SK-N-SH treated with all-trans-retinoic acid at 6 μM for 48 hours (cell line): Measurements from ENCODE around the gene TMEM187.
A peak's percentile ranks its signal among the peaks of the same experiment; 100 is the strongest.

Experiments used
- ATAC-seq: fragments of 200-7000 bp; cut with Tn5 transposase; 3 replicates; pipeline ENCODE4 v1.9.1; 2020; ENCODE audit warnings: mild to moderate bottlenecking, moderate library complexity
- ARNTL ChIP-seq: fragments of 450-650 bp; formaldehyde crosslinking; IDR thresholded peaks from 2 replicates; pipeline ENCODE4 v1.5.0; 2020; ENCODE audit warnings: low read depth, mild to moderate bottlenecking, moderate library complexity, borderline replicate concordance
- BACH2 ChIP-seq: fragments of 250-450 bp; sonication (Bioruptor Pico); IDR thresholded peaks from 2 replicates; pipeline ENCODE4 v1.9.0; 2021; ENCODE audit warnings: mild to moderate bottlenecking, borderline replicate concordance
- CREB5 ChIP-seq: fragments of 250-450 bp; sonication (Bioruptor Pico); IDR thresholded peaks from 2 replicates; pipeline ENCODE4 v1.5.1; 2020; ENCODE audit warnings: low read depth, mild to moderate bottlenecking, moderate library complexity
- CSDC2 ChIP-seq: fragments of 250-450 bp; sonication (Bioruptor Pico); IDR thresholded peaks from 2 replicates; pipeline ENCODE4 v1.5.0; 2020; ENCODE audit warnings: mild to moderate bottlenecking, moderate library complexity
- CSRNP3 ChIP-seq: fragments of 250-450 bp; sonication (Bioruptor Pico); IDR thresholded peaks from 2 replicates; pipeline ENCODE4 v1.5.1; 2021; ENCODE audit warnings: mild to moderate bottlenecking, moderate library complexity
- ESRRG ChIP-seq: fragments of 250-450 bp; sonication (Bioruptor Pico); IDR thresholded peaks from 2 replicates; pipeline ENCODE4 v1.6.1; 2021; ENCODE audit warnings: mild to moderate bottlenecking
- GLIS3 ChIP-seq: fragments of 250-450 bp; sonication (Bioruptor Pico); IDR thresholded peaks from 2 replicates; pipeline ENCODE4 v1.5.0; 2020; ENCODE audit warnings: mild to moderate bottlenecking, moderate library complexity
- ISL1 ChIP-seq: fragments of 250-450 bp; sonication (Bioruptor Pico); IDR thresholded peaks from 2 replicates; pipeline ENCODE4 v2.1.2; 2022; ENCODE audit warnings: mild to moderate bottlenecking, moderate library complexity
- OSR1 ChIP-seq: fragments of 250-450 bp; sonication (Bioruptor Pico); IDR thresholded peaks from 2 replicates; pipeline ENCODE4 v1.8.0; 2022; ENCODE audit warnings: moderate library complexity, mild to moderate bottlenecking, inconsistent platforms
- POU6F1 ChIP-seq: fragments of 250-450 bp; sonication (Bioruptor Pico); IDR thresholded peaks from 2 replicates; pipeline ENCODE4 v1.8.0; 2021; ENCODE audit warnings: low read depth, mild to moderate bottlenecking, moderate library complexity, borderline replicate concordance
- PPARA ChIP-seq: fragments of 250-450 bp; sonication (Bioruptor Pico); IDR thresholded peaks from 2 replicates; pipeline ENCODE4 v1.5.0; 2020; ENCODE audit warnings: mild to moderate bottlenecking, borderline replicate concordance
- RARB ChIP-seq: fragments of 250-450 bp; sonication (Bioruptor Pico); IDR thresholded peaks from 2 replicates; pipeline ENCODE4 v1.8.0; 2021; ENCODE audit warnings: mild to moderate bottlenecking, moderate library complexity
- SNAI2 ChIP-seq: fragments of 250-450 bp; sonication (Bioruptor Pico); IDR thresholded peaks from 2 replicates; pipeline ENCODE4 v1.5.0; 2020; ENCODE audit warnings: mild to moderate bottlenecking, moderate library complexity
- TCF4 ChIP-seq: fragments of 250-450 bp; sonication (Bioruptor Pico); IDR thresholded peaks from 2 replicates; pipeline ENCODE4 v1.8.0; 2021; ENCODE audit warnings: mild to moderate bottlenecking, moderate library complexity, borderline replicate concordance
- TOX ChIP-seq: fragments of 250-450 bp; sonication (Bioruptor Pico); IDR thresholded peaks from 2 replicates; pipeline ENCODE4 v1.8.0; 2021; ENCODE audit warnings: mild to moderate bottlenecking, moderate library complexity, borderline replicate concordance
- TSHZ2 ChIP-seq: fragments of 250-450 bp; sonication (Bioruptor Pico); IDR thresholded peaks from 2 replicates; pipeline ENCODE4 v1.5.0; 2020; ENCODE audit warnings: mild to moderate bottlenecking, moderate library complexity
- ZC3H10 ChIP-seq: fragments of 250-450 bp; sonication (Bioruptor Pico); IDR thresholded peaks from 2 replicates; pipeline ENCODE4 v1.5.1; 2021; ENCODE audit warnings: mild to moderate bottlenecking, moderate library complexity
- ZFP3 ChIP-seq: fragments of 250-450 bp; sonication (Bioruptor Pico); IDR thresholded peaks from 2 replicates; pipeline ENCODE4 v1.5.0; 2020; ENCODE audit warnings: mild to moderate bottlenecking, moderate library complexity
- ZFP30 ChIP-seq: fragments of 450-650 bp; formaldehyde crosslinking; IDR thresholded peaks from 2 replicates; pipeline ENCODE4 v1.5.0; 2022; ENCODE audit warnings: mild to moderate bottlenecking, moderate library complexity
- ZNF565 ChIP-seq: fragments of 450-650 bp; formaldehyde crosslinking; conservative IDR thresholded peaks from 2 replicates; pipeline ENCODE4 v1.5.0; 2020; ENCODE audit warnings: low read depth, mild to moderate bottlenecking, moderate library complexity
- ZNF70 ChIP-seq: fragments of 450-650 bp; formaldehyde crosslinking; IDR thresholded peaks from 2 replicates; pipeline ENCODE4 v1.5.0; 2020; ENCODE audit warnings: mild to moderate bottlenecking, moderate library complexity
- ZNF8 ChIP-seq: fragments of 450-650 bp; formaldehyde crosslinking; IDR thresholded peaks from 2 replicates; pipeline ENCODE4 v1.5.0; 2020; ENCODE audit warnings: mild to moderate bottlenecking, moderate library complexity

Gene TMEM187

GRCh38 chrX:153968754-153969124 is 3.8 kb upstream of the TMEM187 start:
- ATAC-seq: no peak
- TF ChIP-seq ZNF8 (CRISPR knock-in tag) (no peak), TOX (no peak), ZNF565 (CRISPR knock-in tag) (no peak), ZNF70 (no peak)

GRCh38 chrX:153969125-153969903 is 3.2 kb upstream of the TMEM187 start:
- ATAC-seq: no peak
- TF ChIP-seq BACH2 (CRISPR knock-in tag) (no peak), ISL1 (CRISPR knock-in tag) (no peak), ZNF565 (CRISPR knock-in tag) (no peak), CSRNP3 (CRISPR knock-in tag) (no peak), PPARA (CRISPR knock-in tag) (no peak), TSHZ2 (CRISPR knock-in tag) (no peak), TOX (no peak), POU6F1 (CRISPR knock-in tag) (no peak), ZFP3 (CRISPR knock-in tag) (no peak), ZNF70 (no peak), ZFP30 (CRISPR knock-in tag) (no peak)

- TF ChIP-seq ZNF565 (CRISPR knock-in tag): no peak
- no peak for TF ChIP-seq CREB5 (CRISPR knock-in tag)
- no peak for TF ChIP-seq CSDC2
- TF ChIP-seq GLIS3 (CRISPR knock-in tag): no peak
- TF ChIP-seq ESRRG: no peak
- TF ChIP-seq CSRNP3 (CRISPR knock-in tag): no peak
- no peak for TF ChIP-seq SNAI2 (CRISPR knock-in tag)
- TF ChIP-seq ARNTL (CRISPR knock-in tag): no peak
- no peak for TF ChIP-seq RARB
- no peak for TF ChIP-seq ZNF8 (CRISPR knock-in tag)
- no peak for TF ChIP-seq OSR1 (CRISPR knock-in tag)
- TF ChIP-seq BACH2 (CRISPR knock-in tag): no peak
- no peak for TF ChIP-seq POU6F1 (CRISPR knock-in tag)
- no peak for TF ChIP-seq TCF4 (CRISPR knock-in tag)
- no peak for TF ChIP-seq ZC3H10 (CRISPR knock-in tag)
- TF ChIP-seq TOX: no peak
- TF ChIP-seq ISL1 (CRISPR knock-in tag): no peak
- ATAC-seq: peak; percentile 3; the same call in 1 of the 3 replicates
Measured at GRCh38 chrX:153969904-153970356, 2.6 kb upstream of the TMEM187 start.
